Amniotic stem cell (primary cell): ENCODE measurements around the gene KRTAP4-11.
A peak's percentile ranks its signal among the peaks of the same experiment; 100 is the strongest.
"Not testable (repeated sequence)": the region's sequence is repeated elsewhere in the genome, so short reads cannot be mapped to it uniquely, and the experiment has no call there.

Experiments
- DNase-seq: peaks from one replicate; lab custom pipeline; 2025; lab: John Stamatoyannopoulos, UW

Gene KRTAP4-11

GRCh38 chr17:41123991-41124371 is 5.8 kb upstream of the KRTAP4-11 start, which contains the start of gene KRTAP4-12:
Gene KRTAP4-12, minus strand, starts transcription at chr17:41124182. Its CDS starts 60 bp downstream, at chr17:41124122.
- not testable (repeated sequence) for DNase-seq

GRCh38 chr17:41123292-41123990 is 5.3 kb upstream of the KRTAP4-11 start:
- DNase-seq = not testable (repeated sequence)

GRCh38 chr17:41121742-41122141 is 3.6 kb upstream of the KRTAP4-11 start:
- DNase-seq = no peak

- peak; percentile 18 for DNase-seq
These were observed 1.8 kb upstream of the KRTAP4-11 start for GRCh38 chr17:41119696-41120690.

- DNase-seq = peak; percentile 29
These were observed 548 bp upstream of the KRTAP4-11 start for GRCh38 chr17:41118721-41119120.

- no peak for DNase-seq
These were observed 1.9 kb downstream of the KRTAP4-11 start for GRCh38 chr17:41116297-41116696.

GRCh38 chr17:41111151-41111885 is 6.9 kb downstream of the KRTAP4-11 start:
- DNase-seq = no peak

- DNase-seq = not testable (repeated sequence)
These were observed 9.3 kb downstream of the KRTAP4-11 start for GRCh38 chr17:41108728-41109386.

- DNase-seq = no peak
These were observed 10.2 kb downstream of the KRTAP4-11 start for GRCh38 chr17:41107941-41108450.

GRCh38 chr17:41105347-41105746 is 12.8 kb downstream of the KRTAP4-11 start, which contains the start of gene KRTAP4-9:
Gene KRTAP4-9, plus strand, starts transcription at chr17:41105389. Its CDS starts 0 bp downstream, at chr17:41105389.
- DNase-seq = not testable (repeated sequence)

GRCh38 chr17:41104386-41105038 is 13.7 kb downstream of the KRTAP4-11 start:
- not testable (repeated sequence) for DNase-seq

- DNase-seq = no peak
These were observed 14.3 kb downstream of the KRTAP4-11 start for GRCh38 chr17:41103896-41104295.

- DNase-seq = no peak
These were observed 16.4 kb downstream of the KRTAP4-11 start, which contains the start of gene KRTAP4-16 for GRCh38 chr17:41101586-41102259. Gene KRTAP4-16, minus strand, starts transcription at chr17:41102209. Its CDS starts 0 bp downstream, at chr17:41102209.

GRCh38 chr17:41099682-41100480 is 18.3 kb downstream of the KRTAP4-11 start:
- DNase-seq = peak; percentile 86

- peak; percentile 47 for DNase-seq
These were observed 19.7 kb downstream of the KRTAP4-11 start for GRCh38 chr17:41098481-41098880.

GRCh38 chr17:41098042-41098441 is 20.1 kb downstream of the KRTAP4-11 start, which contains the start of gene KRTAP4-8:
Gene KRTAP4-8, minus strand, starts transcription at chr17:41098142. Its CDS starts 58 bp downstream, at chr17:41098084.
- no peak for DNase-seq

GRCh38 chr17:41096055-41096454 is 22.1 kb downstream of the KRTAP4-11 start:
- no peak for DNase-seq

- not testable (repeated sequence) for DNase-seq
These were observed 29.3 kb downstream of the KRTAP4-11 start for GRCh38 chr17:41088760-41089352.
